NCI-H2227 treated with DMSO at 0.1 percent for 48 hours (cell line): ENCODE results near the gene NTRK1.
A peak's percentile ranks its signal among the peaks of the same experiment; 100 is the strongest.
"Not testable (repeated sequence)": the region's sequence is repeated elsewhere in the genome, so short reads cannot be mapped to it uniquely, and the experiment has no call there.

Experiments used
- DNase-seq: peaks from one replicate; lab custom pipeline; 2025; lab: John Stamatoyannopoulos, UW

The NTRK1 gene

DNA sequence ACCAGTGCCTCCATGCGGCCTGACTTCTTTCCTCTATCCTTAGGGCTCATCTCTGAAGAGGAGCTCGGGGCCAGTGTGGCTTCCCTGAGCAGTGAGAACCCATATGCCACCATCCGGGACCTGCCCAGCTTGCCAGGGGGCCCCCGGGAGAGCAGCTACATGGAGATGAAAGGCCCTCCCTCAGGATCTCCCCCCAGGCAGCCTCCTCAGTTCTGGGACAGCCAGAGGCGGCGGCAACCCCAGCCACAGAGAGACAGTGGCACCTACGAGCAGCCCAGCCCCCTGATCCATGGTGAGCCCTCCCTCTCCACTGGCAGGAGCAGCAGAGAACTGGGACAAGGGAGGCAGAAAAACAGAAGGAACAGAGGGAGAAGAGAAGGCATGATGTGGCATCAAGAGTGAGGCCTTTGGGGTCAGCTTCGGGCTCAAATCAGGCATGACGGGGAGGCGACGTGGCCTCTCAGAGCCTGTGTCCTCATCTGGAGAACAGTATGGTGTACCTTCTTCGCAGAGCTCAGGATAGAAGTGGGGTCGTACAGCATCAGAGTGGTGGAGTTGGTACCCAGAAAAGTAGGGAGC lies 53.2 kb downstream of the NTRK1 start:
- DNase-seq: no peak

GRCh38 chr1:156914440-156914856 lies 53.8 kb downstream of the NTRK1 start:
- DNase-seq: no peak

DNA sequence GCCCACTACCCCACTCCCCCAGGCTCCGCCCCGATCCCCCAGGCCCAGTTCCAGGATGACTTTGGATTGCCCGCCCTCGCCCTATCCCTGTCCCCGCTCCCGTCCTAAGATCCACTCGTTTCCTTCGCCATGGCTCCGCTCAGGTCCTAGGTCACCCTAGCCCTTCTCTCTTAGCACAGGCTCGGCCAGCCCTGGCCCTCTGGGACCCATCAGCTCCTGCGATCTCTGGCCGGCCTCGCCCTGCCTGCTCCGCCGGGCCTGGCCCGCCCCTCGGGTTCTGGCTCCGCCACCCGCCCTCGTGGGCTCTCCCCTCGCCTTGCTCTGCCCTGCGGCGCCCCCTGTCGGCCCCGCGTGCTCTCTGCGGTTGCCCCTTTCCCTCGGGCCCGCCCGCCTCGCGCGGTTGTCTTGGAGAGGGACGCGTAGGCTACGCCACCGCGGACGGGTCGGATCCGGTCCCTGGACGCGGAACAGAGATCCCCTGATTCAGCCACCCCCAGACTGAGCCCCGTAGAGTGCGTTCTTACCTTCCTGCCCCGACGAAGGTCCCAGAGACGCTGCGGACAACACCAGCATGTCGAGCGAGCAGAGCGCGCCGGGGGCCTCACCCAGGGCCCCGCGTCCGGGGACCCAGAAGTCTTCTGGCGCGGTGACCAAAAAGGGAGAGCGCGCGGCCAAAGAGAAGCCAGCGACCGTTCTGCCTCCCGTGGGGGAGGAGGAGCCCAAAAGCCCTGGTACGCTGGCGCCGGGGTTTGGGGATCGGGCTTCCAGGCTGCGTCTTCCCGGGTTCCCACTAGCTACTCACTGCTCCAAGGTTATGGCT lies 59.8 kb downstream of the NTRK1 start, which contains the start of gene LRRC71:
LRRC71 (plus strand) TSS at position 400 of the 820 bp plus-strand sequence; CDS start at position 572, 172 bp downstream.
- no peak for DNase-seq

GRCh38 chr1:156921053-156921529 lies 60.4 kb downstream of the NTRK1 start:
- no peak for DNase-seq

GRCh38 chr1:156922986-156923669 lies 62.5 kb downstream of the NTRK1 start:
- no peak for DNase-seq

- no peak for DNase-seq
Observed at GRCh38 chr1:156923670-156924477, 63.2 kb downstream of the NTRK1 start.

GRCh38 chr1:156924478-156925153 lies 64.0 kb downstream of the NTRK1 start:
- no peak for DNase-seq

- no peak for DNase-seq
Observed at GRCh38 chr1:156925154-156926010, 64.7 kb downstream of the NTRK1 start.

DNA sequence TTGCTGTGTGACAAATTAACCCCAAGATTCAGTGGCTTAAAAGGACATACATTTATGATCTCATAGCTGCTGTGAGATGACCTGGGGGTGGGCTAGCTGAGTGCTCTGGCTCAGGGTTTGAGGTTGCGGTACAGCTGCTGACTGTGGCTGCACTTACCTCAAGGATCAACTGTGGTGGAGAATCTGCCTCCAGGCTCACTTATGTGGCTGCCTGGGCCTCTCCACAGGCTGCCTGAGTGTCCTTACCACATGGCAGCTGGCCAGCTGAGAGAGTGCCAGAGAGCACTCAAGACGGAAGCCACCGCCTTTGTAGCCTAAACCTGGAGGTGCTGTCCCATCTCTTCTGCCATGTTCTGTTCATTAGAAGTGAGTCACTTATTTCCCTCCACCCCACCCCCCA lies 65.5 kb downstream of the NTRK1 start:
- peak; percentile 16 for DNase-seq

GRCh38 chr1:156926695-156927094 lies 66.0 kb downstream of the NTRK1 start:
- DNase-seq: not testable (repeated sequence)

DNA sequence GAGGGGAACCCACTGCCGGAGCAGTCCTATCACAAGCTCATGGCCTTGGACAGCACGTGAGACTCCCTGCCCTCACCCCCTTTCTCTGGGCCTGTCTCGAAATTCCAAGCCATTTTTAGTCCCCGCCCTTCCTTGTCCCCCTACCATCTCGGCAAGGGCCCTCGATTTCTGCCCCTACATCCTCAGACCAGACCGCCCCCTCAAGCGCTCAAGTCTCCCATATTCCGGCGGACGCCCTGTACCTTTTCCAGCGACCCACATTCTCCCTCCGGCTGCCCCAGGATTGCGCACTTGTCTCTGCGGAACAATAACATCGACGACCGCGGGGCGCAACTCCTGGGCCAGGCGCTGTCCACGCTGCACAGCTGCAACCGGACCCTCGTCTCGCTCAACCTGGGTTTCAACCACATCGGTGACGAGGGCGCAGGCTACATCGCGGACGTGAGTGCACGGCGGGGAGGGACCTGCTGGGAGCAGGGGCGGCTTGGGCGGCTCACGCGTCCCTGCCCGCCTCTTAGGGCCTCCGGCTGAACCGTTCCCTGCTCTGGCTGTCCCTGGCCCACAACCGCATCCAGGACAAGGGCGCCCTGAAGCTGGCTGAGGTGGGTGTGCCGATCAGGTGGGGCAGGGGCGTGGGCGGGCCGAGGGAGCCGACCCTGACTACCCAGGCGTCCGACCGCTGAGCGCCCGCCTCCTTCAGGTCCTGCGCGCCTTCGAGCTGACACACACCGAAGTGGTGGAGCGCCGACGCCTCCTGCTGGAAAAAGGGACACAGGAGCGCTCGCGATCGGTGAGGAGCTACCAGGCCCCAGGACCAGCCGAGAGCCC lies 66.8 kb downstream of the NTRK1 start:
- peak; percentile 77 for DNase-seq

DNA sequence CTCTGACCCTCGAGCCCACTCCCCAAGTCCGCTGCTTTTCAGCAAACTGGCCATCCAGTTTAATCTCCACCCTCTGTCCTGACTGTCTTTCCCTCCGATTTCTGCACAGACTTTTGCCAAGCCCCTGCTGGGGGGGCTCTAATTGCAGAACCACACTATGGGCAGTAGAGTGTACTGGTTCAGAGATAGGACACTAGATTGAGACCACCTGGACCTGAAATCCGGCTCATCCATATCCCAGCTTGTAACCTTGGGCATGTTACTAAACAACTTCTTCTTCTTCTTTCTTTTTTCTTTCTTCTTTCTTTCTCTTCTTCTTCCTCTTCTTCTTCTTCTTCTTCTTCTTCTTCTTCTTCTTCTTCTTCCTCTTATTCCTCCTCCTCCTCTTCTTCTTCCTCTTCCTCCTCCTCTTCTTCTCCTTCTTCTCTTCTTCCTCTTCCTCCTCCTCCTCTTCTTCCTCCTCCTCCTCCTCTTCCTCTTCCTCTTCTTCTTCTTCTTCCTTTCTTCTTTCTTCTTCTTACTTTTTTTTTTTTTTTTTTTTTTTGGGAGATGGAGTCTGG lies 67.5 kb downstream of the NTRK1 start:
- no peak for DNase-seq

DNA sequence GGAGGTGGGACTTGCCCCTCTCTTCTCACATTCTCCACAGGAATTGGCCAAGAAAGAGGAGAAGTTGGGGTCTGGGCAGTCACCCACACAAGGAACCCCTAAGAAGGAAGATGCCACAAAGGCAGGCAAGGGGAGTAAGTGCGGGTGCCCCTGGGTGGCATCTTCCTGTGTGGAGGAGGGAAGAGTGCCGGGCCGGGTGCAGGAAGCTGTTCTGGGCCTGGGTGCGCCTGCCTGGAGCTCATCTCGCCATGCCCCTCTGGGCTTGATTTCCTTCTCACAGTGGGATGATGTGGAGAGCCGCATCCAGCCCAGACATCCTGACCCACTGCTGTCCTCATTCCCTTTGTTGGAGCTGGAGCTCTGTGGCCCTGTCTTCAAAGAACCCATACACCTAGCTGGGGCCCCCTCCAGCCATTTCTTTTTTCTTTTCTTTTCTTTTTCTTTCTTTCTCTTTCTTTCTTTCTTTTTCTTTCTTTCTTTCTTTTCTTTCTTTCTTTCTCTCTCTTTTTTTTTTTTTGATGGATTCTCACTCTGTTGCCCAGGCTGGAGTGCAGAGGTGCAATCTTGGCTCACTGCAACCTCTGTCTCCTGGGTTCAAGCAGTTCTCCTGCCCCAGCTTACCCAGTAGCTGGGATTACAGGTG lies 69.1 kb downstream of the NTRK1 start:
- no peak for DNase-seq

- DNase-seq: no peak
Observed at GRCh38 chr1:156930483-156930882, 69.8 kb downstream of the NTRK1 start.
